ENCODE data around the gene NR2C2.

NR2C2 gene

DNA sequence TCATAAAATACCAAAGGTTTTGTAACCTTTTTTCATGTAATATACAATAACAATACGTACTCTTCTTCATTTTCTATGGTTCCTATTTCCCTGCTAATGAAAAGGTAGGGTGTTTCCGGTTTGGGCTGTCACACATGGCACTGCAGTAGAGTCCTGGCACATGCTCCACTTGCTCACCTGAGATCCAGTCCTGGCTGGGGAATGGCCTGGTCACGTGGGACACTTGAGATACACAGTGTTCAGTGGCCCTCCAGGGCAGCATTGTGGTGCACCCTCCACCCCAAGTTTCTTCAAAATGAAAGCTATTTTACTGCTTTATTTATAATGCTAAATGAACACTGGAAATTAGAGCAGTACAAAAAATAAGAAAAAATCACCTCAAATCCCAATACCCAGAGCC lies 94.6 kb downstream of the NR2C2 start:
- peaks cover 0 to 8% of the 10 kb centered on the region in 2 donors for H3K4me1 ChIP-seq (ENCODE audit: control insufficient read depth in 2 of 2, insufficient read depth in 1 of 2, low read depth in 1 of 2, low read length in 2 of 2)
- H3K36me3 ChIP-seq (replicated peaks in 1 of 2; ENCODE audit: control insufficient read depth in 2 of 2, insufficient read depth in 2 of 2, low read length in 2 of 2) = peaks cover 42 to 99% of the 10 kb centered on the region in 2 donors
- H4K91ac ChIP-seq (ENCODE audit: low read depth, low read length, poor library complexity) = no peak overlapping the region

DNA sequence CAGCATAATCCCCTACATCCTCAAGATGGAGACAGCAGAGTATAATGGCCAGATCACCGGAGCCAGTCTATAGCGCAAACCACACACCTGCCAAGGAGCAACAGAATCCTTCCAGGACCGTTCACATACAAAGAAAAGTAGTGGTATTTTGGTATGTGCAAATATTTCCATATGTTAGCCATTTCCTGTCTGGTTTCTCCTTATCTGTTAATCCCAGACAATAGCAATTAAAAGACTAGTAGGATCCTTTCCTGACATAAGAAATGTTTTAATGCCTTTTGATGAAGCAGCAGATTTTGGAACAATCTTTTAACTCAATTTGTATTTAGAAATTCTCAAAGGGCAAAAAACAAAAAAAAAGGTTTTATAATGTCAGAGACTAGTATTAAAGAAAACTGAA lies 95.6 kb downstream of the NR2C2 start:
- Histone ChIP-seq H3K36me3 (replicated peaks in 1 of 2; ENCODE audit: control insufficient read depth in 2 of 2, insufficient read depth in 2 of 2, low read length in 2 of 2) (peaks cover 45 to 99% of the 10 kb centered on the region in 2 donors), H2AFZ (ENCODE audit: low read length) (no peak overlapping the region), H3K27me3 (ENCODE audit: control insufficient read depth in 3 of 3, insufficient read depth in 3 of 3, low read depth in 1 of 3, low read length in 3 of 3) (no peaks in the 10 kb centered on the region), H3K27ac (replicated peaks; ENCODE audit: low read length) (no peak overlapping the region), H3K9me3 (replicated peaks in 1 of 2; ENCODE audit: control insufficient read depth in 2 of 2, insufficient read depth in 1 of 2, low read depth in 1 of 2, low read length in 2 of 2) (no peaks in the 10 kb centered on the region), H4K8ac (ENCODE audit: low read depth, low read length) (no peak overlapping the region), H3K14ac (ENCODE audit: low read length) (no peak overlapping the region), H3K4me3 (ENCODE audit: low read length in 2 of 2) (no peak overlapping the region), H3K4ac (ENCODE audit: low read length) (no peak overlapping the region), H2BK120ac (ENCODE audit: low read depth, low read length) (no peak overlapping the region), H3K4me1 (ENCODE audit: control insufficient read depth in 2 of 2, insufficient read depth in 1 of 2, low read depth in 1 of 2, low read length in 2 of 2) (peaks cover 0 to 7% of the 10 kb centered on the region in 2 donors), H3K4me2 (ENCODE audit: insufficient read depth, low read length, poor library complexity, severe bottlenecking) (no peak overlapping the region), H2AK5ac (ENCODE audit: low read depth, low read length) (no peak overlapping the region), H2BK5ac (ENCODE audit: low read length) (no peak overlapping the region), H3K18ac (ENCODE audit: low read length) (no peak overlapping the region), H2BK15ac (ENCODE audit: low read length) (no peak overlapping the region), H3K9ac (ENCODE audit: low read depth, low read length, poor library complexity) (no peak overlapping the region), H3K23ac (ENCODE audit: low read depth, low read length, poor library complexity) (no peak overlapping the region), H4K91ac (ENCODE audit: low read depth, low read length, poor library complexity) (no peak overlapping the region), H2BK12ac (ENCODE audit: low read length) (no peak overlapping the region), H3K79me1 (ENCODE audit: low read depth, low read length) (no peaks in the 10 kb centered on the region)
- DNase-seq (ENCODE audit: low spot score) = no peak
- no CpG with 5 or more reads among the region's 3 CpGs for WGBS, 2 donors (ENCODE audit: extremely low coverage in 2 of 2, insufficient read length in 2 of 2, insufficient replicate concordance in 1 of 2)

More for the DNA sequence above, 94.6 kb downstream of the NR2C2 start:
- H2BK5ac ChIP-seq (ENCODE audit: low read length) = no peak overlapping the region
- no peak overlapping the region for H2BK120ac ChIP-seq (ENCODE audit: low read depth, low read length)
- no peak overlapping the region for H3K27ac ChIP-seq (replicated peaks; ENCODE audit: low read length)
- no peak overlapping the region for H3K4ac ChIP-seq (ENCODE audit: low read length)
- no peak overlapping the region for H3K18ac ChIP-seq (ENCODE audit: low read length)
- H3K4me2 ChIP-seq (ENCODE audit: insufficient read depth, low read length, poor library complexity, severe bottlenecking) = no peak overlapping the region
- H3K4me3 ChIP-seq (ENCODE audit: low read length in 2 of 2) = no peak overlapping the region
- no peak overlapping the region for H4K8ac ChIP-seq (ENCODE audit: low read depth, low read length)
- DNase-seq (ENCODE audit: low spot score) = no peak
- H2BK12ac ChIP-seq (ENCODE audit: low read length) = no peak overlapping the region
- no peak overlapping the region for H3K14ac ChIP-seq (ENCODE audit: low read length)
- no peaks in the 10 kb centered on the region for H3K27me3 ChIP-seq (ENCODE audit: control insufficient read depth in 3 of 3, insufficient read depth in 3 of 3, low read depth in 1 of 3, low read length in 3 of 3)
- no peak overlapping the region for H3K9ac ChIP-seq (ENCODE audit: low read depth, low read length, poor library complexity)
- H2BK15ac ChIP-seq (ENCODE audit: low read length) = no peak overlapping the region
- no peaks in the 10 kb centered on the region for H3K9me3 ChIP-seq (replicated peaks in 1 of 2; ENCODE audit: control insufficient read depth in 2 of 2, insufficient read depth in 1 of 2, low read depth in 1 of 2, low read length in 2 of 2)
- no peaks in the 10 kb centered on the region for H3K79me1 ChIP-seq (ENCODE audit: low read depth, low read length)
- no peak overlapping the region for H2AFZ ChIP-seq (ENCODE audit: low read length)
- H2AK5ac ChIP-seq (ENCODE audit: low read depth, low read length) = no peak overlapping the region
- H3K23ac ChIP-seq (ENCODE audit: low read depth, low read length, poor library complexity) = no peak overlapping the region
- no CpG with 5 or more reads among the region's 3 CpGs for WGBS, 2 donors (ENCODE audit: extremely low coverage in 2 of 2, insufficient read length in 2 of 2, insufficient replicate concordance in 1 of 2)

DNA sequence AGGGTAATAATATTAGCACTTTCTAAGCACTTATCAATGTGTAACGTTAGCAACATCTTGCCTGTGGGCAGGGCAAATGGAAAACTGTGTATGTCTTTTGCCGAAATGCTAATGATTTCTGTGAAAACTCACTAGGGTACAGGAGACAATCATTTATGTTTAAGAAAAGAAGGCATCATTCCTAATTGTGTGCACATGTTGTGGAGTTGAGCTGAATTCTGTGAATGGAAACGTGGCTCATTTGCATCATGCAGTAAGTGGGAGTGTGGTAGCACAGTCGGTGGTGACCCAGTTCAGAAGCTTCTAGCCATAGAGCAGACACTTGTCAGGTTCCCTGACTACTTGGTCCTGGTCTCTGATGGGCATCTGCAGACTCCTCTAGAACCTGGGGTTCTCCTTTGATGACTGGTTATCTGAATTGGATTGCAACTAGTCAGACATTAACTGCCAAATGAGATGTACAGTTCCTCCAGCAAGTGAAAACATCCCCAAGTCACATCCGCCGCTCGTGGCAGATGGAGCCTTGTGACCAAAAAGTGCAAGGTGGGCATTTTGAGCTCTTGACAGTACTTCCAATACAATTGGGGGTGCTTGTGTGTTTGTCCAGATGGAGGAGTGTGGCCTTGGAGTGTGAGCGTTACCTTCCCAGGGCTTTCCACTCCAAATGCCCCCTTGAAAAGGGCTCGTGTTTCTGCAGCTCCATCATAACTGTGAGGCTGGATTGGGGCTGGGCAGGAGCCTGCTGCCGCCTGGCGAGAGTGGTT lies 96.2 kb downstream of the NR2C2 start:
- H3K36me3 ChIP-seq (replicated peaks in 1 of 2; ENCODE audit: control insufficient read depth in 2 of 2, insufficient read depth in 2 of 2, low read length in 2 of 2) = peaks cover 45 to 99% of the 10 kb centered on the region in 2 donors

DNA sequence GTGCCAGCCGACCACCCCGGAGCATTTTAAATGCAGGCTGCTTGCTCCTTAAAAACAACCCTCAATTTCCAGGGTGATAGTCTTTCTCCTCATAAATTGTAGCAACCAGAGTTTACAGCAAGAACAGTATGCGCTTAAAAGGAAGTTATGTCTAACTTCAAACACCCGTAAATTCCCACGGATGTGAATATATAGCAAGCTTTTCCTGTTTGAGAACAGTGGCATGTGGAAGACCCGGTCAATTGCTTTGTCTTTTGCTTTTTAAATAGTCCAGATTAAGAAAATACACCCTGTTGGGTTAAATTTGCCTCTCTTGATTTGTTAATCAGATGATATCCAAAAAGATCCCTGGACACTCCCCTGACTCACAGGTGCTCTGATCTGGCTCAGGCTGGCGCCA lies 96.9 kb downstream of the NR2C2 start:
- Histone ChIP-seq H4K91ac (ENCODE audit: low read depth, low read length, poor library complexity) (no peak overlapping the region), H3K4me3 (ENCODE audit: low read length in 2 of 2) (no peak overlapping the region), H2AFZ (ENCODE audit: low read length) (no peak overlapping the region), H2BK120ac (ENCODE audit: low read depth, low read length) (no peak overlapping the region), H2BK15ac (ENCODE audit: low read length) (no peak overlapping the region), H3K18ac (ENCODE audit: low read length) (no peak overlapping the region), H3K79me1 (ENCODE audit: low read depth, low read length) (no peaks in the 10 kb centered on the region), H3K36me3 (replicated peaks in 1 of 2; ENCODE audit: control insufficient read depth in 2 of 2, insufficient read depth in 2 of 2, low read length in 2 of 2) (peaks cover 48 to 99% of the 10 kb centered on the region in 2 donors), H3K27me3 (ENCODE audit: control insufficient read depth in 3 of 3, insufficient read depth in 3 of 3, low read depth in 1 of 3, low read length in 3 of 3) (no peaks in the 10 kb centered on the region), H3K4me2 (ENCODE audit: insufficient read depth, low read length, poor library complexity, severe bottlenecking) (no peak overlapping the region), H4K8ac (ENCODE audit: low read depth, low read length) (no peak overlapping the region), H2AK5ac (ENCODE audit: low read depth, low read length) (no peak overlapping the region), H3K9ac (ENCODE audit: low read depth, low read length, poor library complexity) (no peak overlapping the region), H2BK5ac (ENCODE audit: low read length) (no peak overlapping the region), H2BK12ac (ENCODE audit: low read length) (no peak overlapping the region), H3K9me3 (replicated peaks in 1 of 2; ENCODE audit: control insufficient read depth in 2 of 2, insufficient read depth in 1 of 2, low read depth in 1 of 2, low read length in 2 of 2) (no peaks in the 10 kb centered on the region), H3K23ac (ENCODE audit: low read depth, low read length, poor library complexity) (no peak overlapping the region), H3K27ac (replicated peaks; ENCODE audit: low read length) (no peak overlapping the region), H3K4ac (ENCODE audit: low read length) (no peak overlapping the region), H3K14ac (ENCODE audit: low read length) (no peak overlapping the region), H3K4me1 (ENCODE audit: control insufficient read depth in 2 of 2, insufficient read depth in 1 of 2, low read depth in 1 of 2, low read length in 2 of 2) (no peaks in the 10 kb centered on the region)
- WGBS, 2 donors (ENCODE audit: extremely low coverage in 2 of 2, insufficient read length in 2 of 2, insufficient replicate concordance in 1 of 2) = no CpG with 5 or more reads among the region's 7 CpGs
- no peak for DNase-seq (ENCODE audit: low spot score)

More for the DNA sequence above, 96.2 kb downstream of the NR2C2 start:
- Histone ChIP-seq H2BK12ac (ENCODE audit: low read length) (no peak overlapping the region), H3K4me2 (ENCODE audit: insufficient read depth, low read length, poor library complexity, severe bottlenecking) (no peak overlapping the region), H2AK5ac (ENCODE audit: low read depth, low read length) (no peak overlapping the region), H3K14ac (ENCODE audit: low read length) (no peak overlapping the region), H3K4me3 (ENCODE audit: low read length in 2 of 2) (no peak overlapping the region), H2AFZ (ENCODE audit: low read length) (no peak overlapping the region), H2BK15ac (ENCODE audit: low read length) (no peak overlapping the region), H3K23ac (ENCODE audit: low read depth, low read length, poor library complexity) (no peak overlapping the region), H2BK5ac (ENCODE audit: low read length) (no peak overlapping the region), H3K9ac (ENCODE audit: low read depth, low read length, poor library complexity) (no peak overlapping the region), H4K8ac (ENCODE audit: low read depth, low read length) (no peak overlapping the region), H3K4ac (ENCODE audit: low read length) (no peak overlapping the region), H3K27me3 (ENCODE audit: control insufficient read depth in 3 of 3, insufficient read depth in 3 of 3, low read depth in 1 of 3, low read length in 3 of 3) (no peaks in the 10 kb centered on the region), H3K9me3 (replicated peaks in 1 of 2; ENCODE audit: control insufficient read depth in 2 of 2, insufficient read depth in 1 of 2, low read depth in 1 of 2, low read length in 2 of 2) (no peaks in the 10 kb centered on the region), H3K4me1 (ENCODE audit: control insufficient read depth in 2 of 2, insufficient read depth in 1 of 2, low read depth in 1 of 2, low read length in 2 of 2) (peaks cover 0 to 2% of the 10 kb centered on the region in 2 donors), H3K27ac (replicated peaks; ENCODE audit: low read length) (no peak overlapping the region), H3K79me1 (ENCODE audit: low read depth, low read length) (no peaks in the 10 kb centered on the region), H2BK120ac (ENCODE audit: low read depth, low read length) (no peak overlapping the region), H3K18ac (ENCODE audit: low read length) (no peak overlapping the region), H4K91ac (ENCODE audit: low read depth, low read length, poor library complexity) (no peak overlapping the region)
- WGBS, 2 donors (ENCODE audit: extremely low coverage in 2 of 2, insufficient read length in 2 of 2, insufficient replicate concordance in 1 of 2) = no CpG with 5 or more reads among the region's 11 CpGs
- DNase-seq (ENCODE audit: low spot score) = no peak
